ENCODE measurements around the gene BAZ2B.

The BAZ2B gene

GRCh38 chr2:159615367-159616285 is 722 bp downstream of the BAZ2B start:
- peak; percentile 69 to 83 for DNase-seq

- DNase-seq = peak in 1 of 2 experiments; percentile 80
Observed at GRCh38 chr2:159614534-159615366, 1.6 kb downstream of the BAZ2B start.

- DNase-seq = peak in 1 of 2 experiments; percentile 17
Observed at GRCh38 chr2:159613651-159614285, 2.6 kb downstream of the BAZ2B start.

GRCh38 chr2:159613091-159613490 is 3.3 kb downstream of the BAZ2B start:
- no peak for DNase-seq

GRCh38 chr2:159612255-159612901 is 4.0 kb downstream of the BAZ2B start:
- no peak for DNase-seq

GRCh38 chr2:159609811-159610549 is 6.4 kb downstream of the BAZ2B start:
- no peak for DNase-seq

- no peak for DNase-seq
Observed at GRCh38 chr2:159608723-159609308, 7.5 kb downstream of the BAZ2B start.

GRCh38 chr2:159608108-159608507 is 8.2 kb downstream of the BAZ2B start:
- DNase-seq = no peak

- no peak for DNase-seq
Observed at GRCh38 chr2:159606287-159606686, 10.1 kb downstream of the BAZ2B start.

GRCh38 chr2:159605441-159606178 is 10.7 kb downstream of the BAZ2B start:
- no peak for DNase-seq

GRCh38 chr2:159604159-159604558 is 12.2 kb downstream of the BAZ2B start:
- DNase-seq = no peak

GRCh38 chr2:159600752-159601151 is 15.6 kb downstream of the BAZ2B start:
- peak; percentile 10 to 53 for DNase-seq

- DNase-seq = no peak
Observed at GRCh38 chr2:159595410-159596046, 20.8 kb downstream of the BAZ2B start.

GRCh38 chr2:159592441-159592840 is 23.9 kb downstream of the BAZ2B start:
- no peak for DNase-seq

GRCh38 chr2:159591221-159591620 is 25.1 kb downstream of the BAZ2B start:
- DNase-seq = no peak

GRCh38 chr2:159589286-159589685 is 27.1 kb downstream of the BAZ2B start:
- DNase-seq = no peak

- no peak for DNase-seq
Observed at GRCh38 chr2:159586034-159586433, 30.3 kb downstream of the BAZ2B start.

- DNase-seq = no peak
Observed at GRCh38 chr2:159585622-159586021, 30.7 kb downstream of the BAZ2B start.

GRCh38 chr2:159584796-159585195 is 31.6 kb downstream of the BAZ2B start:
- no peak for DNase-seq
